HG03095 (cell line): Measurements from ENCODE around the gene TECR.
A peak's percentile ranks its signal among the peaks of the same experiment; 100 is the strongest.

Experiments used
- ATAC-seq: cut with Tn5 transposase; IDR thresholded peaks from one replicate; pipeline ENCODE4 v1.9.1; 2021; ENCODE audit warnings: moderate library complexity; ENCODE audit not compliant: unreplicated experiment

Gene TECR

DNA sequence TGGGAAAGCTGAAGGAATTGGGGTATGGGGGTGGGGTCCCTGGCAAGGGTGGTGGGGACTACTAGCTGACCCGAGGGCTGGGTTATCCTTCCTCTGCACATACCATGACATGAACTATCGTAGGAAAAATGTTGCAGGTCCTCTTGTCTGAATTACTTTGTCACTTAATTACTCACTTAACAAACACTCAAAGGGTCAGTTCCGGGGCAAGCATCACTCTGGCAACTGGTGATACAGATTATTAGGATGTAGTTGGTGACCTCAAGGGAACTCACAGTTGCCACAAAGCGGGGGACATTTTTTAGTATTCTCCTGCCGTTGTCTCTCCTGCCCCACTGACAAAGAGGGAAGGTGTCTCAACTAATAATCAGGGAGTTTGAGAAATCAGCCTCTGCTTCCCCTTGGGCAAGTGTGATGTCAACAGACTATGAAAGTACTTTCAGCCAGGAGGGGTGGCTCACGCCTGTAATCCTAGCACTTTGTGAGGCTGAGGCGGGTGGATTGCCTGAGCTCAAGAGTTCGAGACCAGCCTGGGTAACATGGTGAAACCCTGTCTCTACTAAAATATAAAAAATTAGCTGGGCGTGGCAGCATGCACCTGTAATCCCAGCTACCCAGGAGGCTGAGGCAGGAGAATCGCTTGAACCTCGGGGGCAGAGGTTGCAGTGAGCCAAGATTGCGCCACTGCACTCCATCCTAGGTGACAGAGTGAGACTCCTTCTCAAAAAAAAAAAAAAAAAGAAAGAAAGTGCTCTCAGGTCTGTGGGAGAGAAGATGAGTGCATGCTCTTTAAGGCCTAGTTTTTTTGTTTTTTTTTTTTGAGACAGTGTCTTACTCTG, 21.5 kb upstream of the TECR start:
- no peak for ATAC-seq

DNA sequence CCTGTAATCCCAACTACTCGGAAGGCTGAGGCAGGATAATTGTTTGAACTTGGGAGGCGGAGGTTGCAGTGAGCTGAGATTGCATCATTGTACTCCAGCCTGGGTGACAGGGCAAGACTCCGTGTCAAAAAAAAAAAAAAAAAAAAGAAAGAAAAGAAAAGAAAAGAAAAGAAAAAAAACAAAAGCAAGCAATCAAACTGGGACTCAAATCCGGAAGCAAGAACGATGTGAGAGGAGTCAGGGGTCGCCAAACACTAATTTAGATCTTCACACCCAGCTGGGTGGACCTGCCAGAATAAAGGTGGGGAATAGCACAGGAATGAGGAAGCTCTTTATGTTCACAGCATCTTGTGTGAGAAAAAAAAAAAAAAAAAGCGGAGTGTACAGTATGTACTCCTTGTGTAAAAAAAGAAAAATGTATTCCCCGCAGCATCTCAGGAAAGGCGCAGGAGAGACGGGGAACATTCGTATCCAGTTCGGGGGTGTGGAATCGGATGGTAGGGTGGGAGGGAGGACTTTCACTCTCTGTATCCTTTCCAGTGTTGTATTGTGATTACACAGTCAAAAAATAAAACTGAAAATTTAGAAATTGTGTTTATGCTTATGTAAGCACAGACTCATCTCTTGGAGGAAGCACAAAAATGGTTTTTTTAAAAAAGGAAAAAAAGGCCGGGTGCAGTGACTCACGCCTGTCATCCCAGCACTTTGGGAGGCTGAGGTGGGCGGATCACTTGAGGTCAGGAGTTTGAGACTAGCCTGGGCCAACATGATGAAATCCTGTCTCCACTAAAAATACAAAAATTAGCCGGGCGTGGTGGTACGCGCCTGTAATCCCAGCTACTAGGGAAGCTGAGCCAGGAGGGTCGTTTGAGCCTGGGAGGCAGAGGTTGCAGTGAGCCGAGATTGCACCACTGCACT, 18.8 kb upstream of the TECR start:
- ATAC-seq, result no peak

DNA sequence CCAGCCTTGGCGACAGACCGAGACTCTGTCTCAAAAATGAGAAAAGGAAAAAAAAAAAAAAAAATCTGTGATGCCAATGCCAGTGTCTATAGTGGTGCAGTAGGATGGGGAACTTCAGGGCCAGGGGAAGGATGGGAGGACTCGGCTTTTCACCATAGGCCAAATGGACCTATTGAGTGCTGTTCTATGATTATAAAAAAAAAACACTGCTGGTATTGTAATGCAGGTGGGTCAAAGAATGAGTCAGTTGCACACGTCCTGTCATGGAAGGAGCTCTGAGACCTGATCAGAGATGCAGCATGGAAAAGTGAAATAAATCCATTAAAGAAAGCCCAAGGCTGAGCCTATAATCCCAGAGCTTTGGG, 18.2 kb upstream of the TECR start:
- no peak for ATAC-seq

DNA sequence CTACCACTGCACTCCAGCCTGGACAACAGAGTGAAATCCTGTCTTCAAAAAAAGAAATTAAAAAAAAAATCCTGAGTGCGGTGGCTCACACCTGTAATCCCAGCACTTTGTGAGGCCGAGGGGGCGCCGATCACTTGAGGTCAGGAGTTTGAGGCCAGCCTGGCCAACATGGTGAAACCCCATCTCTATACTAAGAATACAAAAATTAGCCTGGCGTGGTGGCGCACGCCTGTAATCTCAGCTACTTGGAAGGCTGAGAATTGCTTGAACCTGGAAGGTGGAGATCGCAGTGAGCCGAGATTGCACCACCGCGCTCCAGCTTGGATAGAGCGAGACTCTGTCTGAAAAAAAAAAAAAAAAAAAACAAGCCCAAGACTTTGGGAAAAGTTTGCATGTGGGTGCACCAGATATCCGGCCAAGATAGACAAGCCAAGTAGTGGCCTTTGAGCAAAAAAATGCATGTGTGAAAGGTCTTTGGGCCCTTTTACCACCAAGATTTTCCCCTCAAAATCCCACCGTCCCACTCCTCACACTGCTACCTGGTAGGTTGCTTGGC, 16.9 kb upstream of the TECR start:
- ATAC-seq, result no peak

DNA sequence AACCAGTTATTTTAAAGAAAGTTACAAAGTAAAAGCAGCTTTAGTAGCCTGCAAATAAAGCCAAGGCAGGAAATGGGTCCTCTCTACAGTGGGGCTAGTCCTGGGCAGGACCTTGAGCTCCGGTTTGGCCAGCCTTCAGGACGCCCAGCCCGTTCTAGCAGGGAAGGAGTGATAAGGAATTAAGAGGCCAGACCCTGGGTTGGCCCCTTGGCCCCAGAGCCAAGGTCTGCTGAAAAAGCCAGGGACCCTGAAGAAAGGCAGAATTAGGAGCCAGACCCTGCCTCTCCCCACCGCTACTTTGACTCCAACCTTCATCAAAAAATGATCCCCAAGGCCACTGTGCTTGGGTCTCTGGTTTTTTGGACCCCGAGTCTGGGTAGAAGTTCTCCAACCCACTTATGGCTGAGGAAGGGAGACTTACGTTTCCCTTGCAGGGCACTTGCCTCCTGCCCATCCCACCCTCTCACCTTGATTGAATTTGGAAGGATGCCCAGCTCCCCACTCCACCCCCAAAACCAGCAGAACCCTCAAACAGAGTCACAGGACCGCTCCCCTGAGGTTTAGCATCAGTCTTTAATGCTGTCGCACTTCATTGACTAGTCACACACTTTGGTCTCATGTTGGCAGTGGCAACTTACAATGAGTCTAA, 15.1 kb upstream of the TECR start:
- no peak for ATAC-seq

DNA sequence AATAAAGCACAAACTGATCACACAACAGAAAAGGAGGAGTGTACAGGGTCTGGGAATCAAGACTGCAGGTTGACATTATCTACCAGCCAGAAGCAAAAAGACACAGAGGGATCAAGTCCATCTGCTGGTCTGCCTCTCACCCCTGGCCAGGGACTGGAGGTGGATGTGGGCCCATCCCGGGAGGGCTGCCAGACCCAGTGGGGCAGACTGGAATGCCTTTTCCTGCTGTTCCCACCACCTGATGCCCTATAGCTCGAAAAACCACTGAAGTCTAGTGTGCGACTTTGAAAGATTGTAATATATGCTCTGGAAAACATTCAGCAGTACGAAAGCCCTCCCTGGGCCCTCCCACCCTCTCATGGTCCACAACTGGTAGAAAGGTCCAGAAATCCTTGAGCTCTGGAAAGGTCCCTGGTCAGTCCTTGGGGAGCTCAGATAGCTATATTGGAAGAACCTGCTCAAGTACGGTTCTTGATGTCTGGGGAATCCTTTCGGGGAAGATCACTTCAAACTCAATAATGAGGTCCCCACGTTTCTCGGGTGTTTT, 13.8 kb upstream of the TECR start:
- ATAC-seq, result no peak

DNA sequence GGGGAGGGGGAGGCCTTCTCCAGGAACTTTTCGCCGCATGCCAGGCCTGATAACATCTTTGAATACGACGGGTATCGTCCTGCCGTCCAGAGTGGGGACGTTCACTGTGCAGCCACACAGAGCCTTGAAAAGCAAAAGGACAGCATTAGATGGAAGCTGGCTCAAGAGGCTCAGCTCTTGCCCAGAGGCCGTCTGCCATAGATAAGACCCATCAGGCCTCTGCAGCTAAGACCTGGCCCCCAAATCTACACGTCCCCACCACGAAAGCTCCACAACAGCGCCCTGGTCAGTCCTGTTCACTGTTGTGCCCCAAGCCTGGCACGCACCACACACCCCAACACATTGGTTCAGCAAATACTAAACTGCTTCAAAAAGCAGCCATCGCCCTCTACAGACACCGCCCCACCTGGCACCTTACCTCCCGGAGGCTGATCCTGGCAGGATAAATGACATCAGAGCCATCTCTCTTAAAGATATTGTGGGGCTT, 13.3 kb upstream of the TECR start:
- ATAC-seq, result no peak

DNA sequence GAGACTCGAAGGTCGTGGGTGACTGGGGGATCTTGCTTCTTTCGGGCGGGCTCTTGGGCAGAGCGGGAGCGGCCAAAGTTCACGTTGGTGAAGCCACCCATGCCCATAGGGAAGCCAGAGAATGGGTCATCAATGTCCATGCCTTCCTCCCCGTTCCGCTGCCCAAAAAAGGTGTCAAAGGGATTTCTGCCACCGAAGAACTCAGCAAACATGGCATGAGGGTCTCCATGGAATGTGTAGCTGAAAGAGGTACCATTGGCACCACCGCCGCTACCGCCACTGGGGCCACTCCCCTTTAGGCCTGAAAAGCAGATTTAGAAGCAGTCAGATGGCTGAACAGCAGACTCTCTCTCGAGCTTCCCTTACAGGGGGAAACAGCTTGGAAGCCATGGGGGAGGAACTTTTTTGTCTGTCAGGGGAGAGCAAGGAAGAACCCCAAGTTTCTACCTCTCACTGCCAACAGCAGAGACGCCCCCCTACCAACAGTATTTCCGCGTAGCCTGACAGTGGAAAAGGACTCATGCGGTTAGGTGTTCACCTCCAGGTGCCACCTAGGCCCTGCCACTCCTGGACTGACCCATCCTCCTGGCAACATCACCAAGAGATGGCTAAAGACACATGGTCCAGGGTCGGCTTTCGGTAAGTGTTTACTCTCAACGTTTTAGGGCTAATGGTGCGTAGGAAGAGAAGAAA, 12.5 kb upstream of the TECR start:
- ATAC-seq, result no peak

DNA sequence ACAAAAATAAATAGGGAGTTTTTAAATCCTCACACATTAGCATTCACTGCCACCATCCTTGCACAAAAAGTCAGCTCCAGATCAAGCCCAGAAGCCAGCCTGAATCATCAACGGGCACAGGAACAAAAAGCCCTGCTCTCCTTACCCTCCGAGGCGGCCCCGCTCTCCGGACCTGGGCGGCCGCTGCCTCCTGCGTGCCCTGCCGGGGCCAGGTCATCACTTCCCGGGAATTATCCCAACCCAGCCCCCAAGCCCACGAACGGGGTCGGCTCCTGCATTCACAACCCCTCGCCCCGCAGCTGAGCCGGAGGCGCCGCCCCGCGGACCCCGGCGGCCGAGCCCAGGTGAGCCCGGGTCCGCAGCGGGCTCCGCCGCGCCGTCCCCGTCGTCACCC, 12.0 kb upstream of the TECR start:
- ATAC-seq, result no peak

DNA sequence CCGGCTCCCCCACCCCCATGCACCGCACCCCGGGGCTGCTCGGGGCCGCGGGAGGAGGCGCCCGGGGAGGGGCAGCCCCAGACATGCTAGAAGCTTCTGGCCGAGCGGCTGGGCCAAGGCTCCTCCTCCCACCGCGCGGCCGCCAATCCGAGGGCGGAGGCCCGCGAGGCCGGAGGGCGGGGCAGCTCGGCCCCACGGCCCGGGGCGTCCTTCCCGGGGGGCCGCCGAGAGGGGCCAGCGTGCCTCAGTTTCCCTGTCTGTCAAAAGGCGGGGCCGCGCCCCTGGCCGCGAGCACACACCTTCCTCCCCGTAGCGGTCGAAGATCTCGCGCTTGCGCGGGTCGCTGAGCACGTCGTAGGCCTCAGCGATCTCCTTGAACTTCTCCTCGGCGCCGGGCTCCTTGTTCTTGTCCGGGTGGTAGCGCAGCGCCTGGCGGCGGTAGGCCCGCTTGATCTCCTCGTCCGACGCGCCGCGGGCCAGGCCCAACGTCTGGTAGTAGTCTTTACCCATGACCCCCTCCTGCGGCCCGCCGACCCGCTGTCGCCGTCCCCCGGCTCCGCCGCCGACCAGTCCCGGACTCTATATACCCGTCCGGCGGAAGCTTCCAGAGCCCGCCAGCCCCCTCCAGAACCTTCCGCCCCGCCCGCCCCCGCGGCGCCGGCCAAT, 11.4 kb upstream of the TECR start, which contains the start of gene DNAJB1:
Gene DNAJB1 (minus strand): TSS at position 558 of the 666 bp plus-strand sequence. CDS start 48 bp downstream, at position 510.
- peak; percentile 49 for ATAC-seq

DNA sequence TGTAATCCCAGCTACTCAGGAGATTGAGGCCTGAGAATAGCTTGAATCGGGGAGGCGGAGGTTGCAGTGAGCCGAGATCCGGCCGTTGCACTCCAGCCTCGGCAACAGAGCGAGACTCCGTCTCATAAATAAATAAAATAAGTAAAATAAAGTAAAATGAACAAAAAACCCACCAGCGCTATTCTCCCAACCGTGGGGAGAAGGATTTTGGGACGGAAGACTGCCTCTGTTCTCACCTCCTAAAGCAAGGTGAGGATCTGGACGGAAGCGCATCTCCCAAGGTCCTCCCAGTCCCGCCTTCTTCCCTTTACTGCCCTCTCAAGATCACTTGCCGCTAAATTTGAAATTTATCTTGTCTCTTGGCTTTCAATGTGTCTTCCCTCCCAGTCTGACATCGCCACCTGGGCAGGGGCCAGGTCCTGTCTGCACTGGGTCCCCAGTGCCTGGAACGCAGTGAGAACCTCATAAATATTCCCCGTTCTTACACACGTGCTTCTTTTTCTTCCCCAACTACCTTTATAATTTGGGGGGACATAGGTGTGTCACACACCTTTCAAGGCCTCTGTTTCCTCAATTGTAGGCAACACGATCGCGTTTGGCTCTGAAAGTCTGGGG, 10.0 kb upstream of the TECR start:
- no peak for ATAC-seq

DNA sequence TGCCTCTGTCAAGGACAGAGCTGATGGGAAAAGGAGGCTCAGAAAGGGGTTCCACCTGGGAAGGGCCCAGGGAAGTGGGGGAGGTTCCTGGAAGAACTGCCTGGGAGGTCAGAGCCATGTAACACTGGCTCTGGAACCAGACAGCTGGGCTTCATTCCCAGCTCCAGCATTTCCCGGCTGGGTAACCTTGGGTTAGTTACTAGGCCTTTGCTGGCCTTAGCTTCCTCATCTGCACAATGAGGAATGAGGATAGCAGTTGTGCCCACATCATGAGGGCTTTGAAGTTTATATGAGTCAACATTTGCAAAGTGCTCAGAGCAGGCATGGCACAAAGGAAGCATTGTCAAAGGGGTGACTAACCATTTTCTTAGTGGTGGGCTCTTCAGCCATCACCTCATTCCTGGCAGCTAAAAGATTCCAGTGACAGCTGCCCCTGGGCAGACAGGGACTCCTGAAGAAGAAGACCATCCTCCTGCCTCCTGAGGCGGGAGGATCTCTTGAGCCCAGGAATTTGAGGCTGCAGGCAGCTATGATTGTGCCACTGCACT, 9.5 kb upstream of the TECR start:
- ATAC-seq, result no peak

DNA sequence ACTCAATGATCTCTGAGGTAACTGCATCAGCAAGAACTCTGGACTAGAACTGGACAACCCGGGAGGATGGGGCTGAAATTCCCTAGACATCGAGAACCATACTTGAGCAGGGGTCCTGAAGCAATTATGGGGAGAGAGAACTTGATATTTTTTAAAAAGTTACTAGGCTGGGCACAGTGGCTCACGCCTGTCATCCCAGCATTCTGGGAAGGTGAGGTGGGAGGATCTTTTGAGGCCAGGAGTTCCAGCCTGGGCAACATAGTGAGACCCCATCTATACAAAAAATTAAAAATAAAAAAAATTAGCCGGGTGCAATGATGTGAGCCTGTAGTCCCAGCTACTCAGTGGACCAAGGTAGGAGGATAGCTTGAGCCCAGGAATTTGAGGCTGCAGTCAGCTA, 8.9 kb upstream of the TECR start:
- ATAC-seq, result no peak

DNA sequence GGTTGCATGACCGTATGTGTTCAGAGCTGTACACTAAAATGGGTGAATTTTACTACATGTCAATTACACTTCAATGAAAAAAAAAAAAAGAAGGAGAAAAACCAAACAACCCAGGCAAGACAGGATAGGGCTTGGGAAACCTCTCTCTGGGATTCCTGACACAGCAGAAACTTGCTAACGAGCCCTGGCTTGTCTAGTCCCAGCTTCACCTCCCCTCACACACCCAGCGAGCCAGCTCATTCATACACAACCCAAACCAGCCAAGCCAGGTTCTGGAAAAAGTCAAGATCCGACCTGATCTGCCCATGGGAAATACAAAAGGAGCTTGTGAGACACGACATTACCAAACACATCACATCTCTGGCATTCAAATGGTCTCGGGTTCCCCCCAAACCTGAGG, 3.7 kb upstream of the TECR start:
- no peak for ATAC-seq

DNA sequence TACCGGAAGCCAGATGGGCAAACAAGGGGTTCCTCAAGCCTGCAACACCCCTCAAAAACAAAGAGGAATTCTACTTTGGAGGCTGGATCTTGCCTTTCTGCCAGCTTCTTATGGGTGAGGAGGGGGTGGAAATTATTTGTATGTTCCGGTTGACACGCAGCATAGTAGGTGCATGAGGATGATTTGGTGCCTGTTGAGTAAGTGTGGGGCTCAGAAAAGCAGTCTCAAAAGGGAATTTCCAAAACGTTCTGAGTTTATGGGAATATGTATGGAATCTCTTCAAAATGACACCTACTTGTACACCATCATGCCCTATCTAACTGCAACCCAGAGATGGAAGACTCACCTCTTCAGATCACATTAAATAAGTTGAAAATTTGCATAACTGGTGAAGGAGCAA, 3.0 kb upstream of the TECR start:
- no peak for ATAC-seq

DNA sequence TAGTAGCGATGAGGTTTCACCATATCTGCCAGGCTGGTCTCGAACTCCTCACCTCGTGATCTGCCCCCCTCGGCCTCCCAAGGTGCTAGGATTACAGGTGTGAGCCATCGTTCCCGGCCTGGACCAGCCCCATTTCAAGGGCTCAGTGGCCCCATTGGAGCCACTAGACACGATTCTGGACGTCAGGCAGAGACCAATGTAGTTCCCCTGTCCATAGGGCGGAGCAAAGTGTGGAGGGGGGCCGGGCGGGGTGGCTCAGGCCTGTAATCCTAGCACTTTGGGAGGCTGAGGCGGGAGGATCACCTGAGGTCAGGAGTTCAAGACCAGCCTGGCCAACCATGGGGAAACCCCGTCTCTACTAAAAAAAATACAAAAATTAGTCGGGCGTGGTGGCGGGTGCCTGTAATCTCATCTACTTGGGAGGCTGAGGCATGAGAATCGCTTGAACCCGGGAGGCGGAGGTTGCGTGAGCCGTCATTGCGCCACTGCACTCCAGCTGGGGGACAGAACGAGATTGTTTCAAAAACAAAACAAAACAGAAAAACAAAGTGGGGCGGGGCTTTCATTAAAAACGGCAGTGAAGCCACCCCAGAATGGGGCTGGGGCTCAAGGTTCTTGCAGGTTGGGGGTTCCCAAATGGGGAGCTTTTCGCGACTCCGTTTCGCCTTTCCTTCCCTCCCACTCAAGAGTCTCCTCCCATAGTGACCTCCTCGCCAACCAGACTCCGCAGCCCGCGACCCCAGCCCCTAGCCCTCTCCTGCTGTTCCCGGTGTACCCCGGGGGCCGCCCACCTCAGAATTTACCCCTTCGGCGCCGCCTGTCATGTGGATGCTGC, 758 bp upstream of the TECR start:
- ATAC-seq, result no peak

DNA sequence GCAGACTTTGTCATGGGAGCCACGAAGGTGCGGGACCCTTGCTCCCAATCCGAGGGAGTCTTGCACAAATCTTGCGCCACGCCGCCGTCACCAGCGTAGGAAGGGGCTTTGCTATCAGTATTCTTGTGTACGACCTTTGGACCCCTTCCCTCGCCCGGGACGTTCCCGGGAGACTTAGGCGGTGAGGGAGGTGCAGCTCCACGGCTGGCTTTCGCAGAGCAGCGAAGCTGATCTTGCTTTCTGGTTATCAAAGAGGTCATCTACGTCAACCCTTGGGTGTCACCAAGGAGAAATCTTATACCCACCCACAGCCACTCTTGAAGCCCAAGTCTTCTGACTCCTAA, 583 bp downstream of the TECR start:
- ATAC-seq, result no peak

DNA sequence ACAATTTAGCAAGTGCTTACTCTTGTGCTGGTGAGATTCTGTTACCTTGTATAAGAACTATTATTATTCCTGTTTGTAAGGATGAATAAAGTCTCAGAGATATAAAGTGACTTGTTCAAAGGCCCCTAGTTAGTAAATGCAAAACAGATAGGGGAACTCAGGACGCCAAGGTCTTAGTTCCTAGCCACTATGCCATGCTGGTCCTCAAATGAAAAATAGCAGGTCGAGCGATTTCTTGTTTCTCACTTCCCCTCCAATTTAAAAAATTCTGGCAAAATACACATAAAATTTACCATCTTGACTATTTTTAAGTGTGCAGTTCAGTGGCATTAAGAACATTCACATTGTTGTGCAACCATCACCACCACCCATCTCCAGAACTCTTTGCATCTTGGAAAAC, 1.1 kb downstream of the TECR start:
- ATAC-seq, result no peak
